Measurements from ENCODE around the gene PRKAG2. TPM values are rescaled to one million over a fixed set of nuclear protein-coding genes. Genes with fewer than 3 reads are reported as not detected.

The PRKAG2 gene
- total RNA-seq, 1 donor from 2014 or later: 4.7 TPM

DNA sequence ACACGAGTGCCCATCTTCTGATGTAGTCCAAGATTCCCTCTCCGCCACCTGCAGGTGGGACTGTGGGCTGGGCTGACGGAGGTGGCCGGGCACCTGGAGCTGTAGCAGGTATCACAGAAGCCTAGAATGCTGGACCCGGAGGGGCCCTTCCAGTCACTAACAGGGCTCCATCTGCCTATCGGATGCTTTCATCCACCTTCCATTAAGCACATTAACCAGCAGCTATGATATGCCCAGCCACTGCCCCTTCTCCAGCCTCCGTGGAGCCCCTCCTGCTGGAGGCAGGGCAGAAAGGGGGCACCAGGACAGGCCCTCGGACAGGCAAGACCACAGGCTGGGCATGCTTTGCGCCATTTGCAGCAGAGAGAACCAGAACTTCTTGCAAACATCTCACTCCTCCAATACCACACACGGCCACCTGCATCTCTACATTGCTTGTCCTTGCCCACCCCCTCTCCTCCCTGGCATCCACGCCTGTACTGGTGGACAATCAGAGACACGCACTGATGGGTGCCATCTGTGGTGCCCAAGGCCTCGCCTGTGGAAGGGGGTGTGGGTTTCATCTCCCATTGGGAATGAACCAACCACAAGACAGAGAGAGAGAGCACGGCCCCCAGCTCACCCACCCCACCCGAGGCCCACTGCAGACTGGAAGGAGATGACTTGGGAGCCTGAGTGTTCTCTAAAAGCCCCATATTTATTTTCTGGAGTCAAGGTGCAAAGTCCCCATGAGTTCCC is 16.8 kb downstream of the PRKAG2 start:
- H3K9me3 ChIP-seq (ENCODE audit: control insufficient read depth in 3 of 3, low read length in 3 of 3): no peaks in the 10 kb centered on the region
- no peak overlapping the region for H3K27ac ChIP-seq (ENCODE audit: low read depth, low read length)
- H3K4me3 ChIP-seq (ENCODE audit: low read length in 3 of 3): no peak overlapping the region
- peaks cover 0 to 4% (median 0%) of the 10 kb centered on the region in 3 donors for H3K27me3 ChIP-seq (ENCODE audit: control insufficient read depth in 3 of 3, insufficient read depth in 3 of 3, low read length in 3 of 3)
- H3K36me3 ChIP-seq (ENCODE audit: control insufficient read depth in 3 of 3, insufficient read depth in 3 of 3, low read length in 3 of 3): no peaks in the 10 kb centered on the region
- no peak overlapping the region for H3K9ac ChIP-seq (ENCODE audit: low read depth in 1 of 3, low read length in 3 of 3)
- peaks cover 0 to 12% (median 0%) of the 10 kb centered on the region in 3 donors for H3K4me1 ChIP-seq (ENCODE audit: control insufficient read depth in 3 of 3, insufficient read depth in 3 of 3, low read length in 3 of 3)

GRCh38 chr7:151859111-151859947 is 17.6 kb downstream of the PRKAG2 start:
- Histone ChIP-seq H3K9me3 (ENCODE audit: control insufficient read depth in 3 of 3, low read length in 3 of 3) (no peaks in the 10 kb centered on the region), H3K4me1 (ENCODE audit: control insufficient read depth in 3 of 3, insufficient read depth in 3 of 3, low read length in 3 of 3) (peaks cover 2 to 15% (median 3%) of the 10 kb centered on the region in 3 donors), H3K36me3 (ENCODE audit: control insufficient read depth in 3 of 3, insufficient read depth in 3 of 3, low read length in 3 of 3) (no peaks in the 10 kb centered on the region), H3K27me3 (ENCODE audit: control insufficient read depth in 3 of 3, insufficient read depth in 3 of 3, low read length in 3 of 3) (peaks cover 0 to 4% (median 0%) of the 10 kb centered on the region in 3 donors), H3K9ac (ENCODE audit: low read depth in 1 of 3, low read length in 3 of 3) (no peak overlapping the region), H3K27ac (ENCODE audit: low read depth, low read length) (no peak overlapping the region), H3K4me3 (ENCODE audit: low read length in 3 of 3) (no peak overlapping the region)

DNA sequence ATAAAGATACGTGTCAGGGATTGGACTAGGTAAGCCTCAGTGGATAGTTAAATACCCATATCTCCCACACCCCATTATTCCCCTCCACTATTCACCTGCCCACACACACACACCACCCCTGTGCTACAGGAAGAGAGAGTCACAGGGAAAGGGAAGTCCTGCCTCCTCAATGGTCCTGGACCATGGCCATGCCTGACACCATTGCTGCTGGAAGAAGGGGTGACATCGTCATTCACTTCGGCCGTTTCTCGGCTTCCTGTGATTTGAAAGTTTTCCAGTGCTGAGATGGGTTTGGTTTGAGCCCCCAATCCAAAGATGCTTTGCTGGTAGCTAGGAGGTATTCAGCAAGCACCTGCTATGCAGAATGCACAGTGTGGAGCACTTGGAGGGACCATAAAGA is 18.5 kb downstream of the PRKAG2 start:
- H3K9me3 ChIP-seq (ENCODE audit: control insufficient read depth in 3 of 3, low read length in 3 of 3): no peaks in the 10 kb centered on the region
- H3K27me3 ChIP-seq (ENCODE audit: control insufficient read depth in 3 of 3, insufficient read depth in 3 of 3, low read length in 3 of 3): peaks cover 0 to 4% (median 0%) of the 10 kb centered on the region in 3 donors
- H3K27ac ChIP-seq (ENCODE audit: low read depth, low read length): no peak overlapping the region
- H3K9ac ChIP-seq (ENCODE audit: low read depth in 1 of 3, low read length in 3 of 3): no peak overlapping the region
- no peak overlapping the region for H3K4me3 ChIP-seq (ENCODE audit: low read length in 3 of 3)
- no peaks in the 10 kb centered on the region for H3K36me3 ChIP-seq (ENCODE audit: control insufficient read depth in 3 of 3, insufficient read depth in 3 of 3, low read length in 3 of 3)
- peaks cover 2 to 15% (median 6%) of the 10 kb centered on the region in 3 donors for H3K4me1 ChIP-seq (ENCODE audit: control insufficient read depth in 3 of 3, insufficient read depth in 3 of 3, low read length in 3 of 3)

DNA sequence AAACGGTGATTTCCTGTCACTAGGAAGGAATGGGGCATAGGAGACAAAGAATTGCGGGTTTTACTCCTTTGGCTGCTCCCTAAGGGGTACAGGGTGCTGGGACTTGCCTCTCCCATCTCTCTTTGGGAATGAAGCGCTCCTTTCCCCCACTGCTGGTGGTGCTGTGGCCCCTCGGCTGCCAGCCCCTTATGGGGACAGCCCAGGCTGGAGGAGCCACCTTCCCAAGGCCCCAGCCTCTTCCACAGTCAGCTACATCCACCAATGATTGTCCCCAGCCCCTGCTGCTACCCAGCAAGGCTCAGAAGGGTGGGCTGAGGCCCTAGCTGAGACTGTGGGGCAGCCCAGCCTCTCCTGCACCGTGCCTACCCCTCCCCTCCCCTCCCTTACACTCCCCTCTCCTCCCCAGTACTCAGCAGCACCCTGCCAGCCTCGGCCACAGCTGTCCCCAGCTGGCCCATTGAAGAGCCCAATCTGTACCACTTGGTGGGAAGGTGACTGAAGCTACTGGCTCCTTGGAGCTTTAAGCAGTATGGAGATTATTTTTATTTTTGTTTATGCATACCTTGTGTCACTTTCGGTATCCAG is 19.0 kb downstream of the PRKAG2 start:
- no peaks in the 10 kb centered on the region for H3K36me3 ChIP-seq (ENCODE audit: control insufficient read depth in 3 of 3, insufficient read depth in 3 of 3, low read length in 3 of 3)
- no peak overlapping the region for H3K9ac ChIP-seq (ENCODE audit: low read depth in 1 of 3, low read length in 3 of 3)
- peaks cover 2 to 15% (median 6%) of the 10 kb centered on the region in 3 donors for H3K4me1 ChIP-seq (ENCODE audit: control insufficient read depth in 3 of 3, insufficient read depth in 3 of 3, low read length in 3 of 3)
- H3K4me3 ChIP-seq (ENCODE audit: low read length in 3 of 3): no peak overlapping the region
- peaks cover 0 to 4% (median 0%) of the 10 kb centered on the region in 3 donors for H3K27me3 ChIP-seq (ENCODE audit: control insufficient read depth in 3 of 3, insufficient read depth in 3 of 3, low read length in 3 of 3)
- no peak overlapping the region for H3K27ac ChIP-seq (ENCODE audit: low read depth, low read length)
- no peaks in the 10 kb centered on the region for H3K9me3 ChIP-seq (ENCODE audit: control insufficient read depth in 3 of 3, low read length in 3 of 3)

DNA sequence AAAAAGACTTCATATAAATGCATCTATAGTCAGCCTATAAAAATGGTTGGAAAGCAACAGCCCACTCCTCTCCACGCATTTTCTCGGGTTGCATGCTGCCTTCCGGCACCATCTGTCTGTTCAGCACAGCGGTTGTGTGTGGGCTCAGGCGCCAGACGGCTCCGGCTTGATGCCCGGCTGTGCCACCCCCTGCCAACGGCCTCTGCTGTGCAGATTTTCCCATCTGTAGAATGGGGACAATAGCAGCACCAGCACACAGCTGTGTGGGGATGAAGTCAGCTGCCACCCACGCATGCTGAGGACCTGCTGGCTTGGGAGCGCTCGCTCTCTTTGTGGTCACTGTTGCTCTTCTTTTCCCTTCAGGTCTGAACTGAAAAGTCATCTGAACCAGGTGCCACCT is 19.5 kb downstream of the PRKAG2 start:
- no peaks in the 10 kb centered on the region for H3K36me3 ChIP-seq (ENCODE audit: control insufficient read depth in 3 of 3, insufficient read depth in 3 of 3, low read length in 3 of 3)
- no peak overlapping the region for H3K27ac ChIP-seq (ENCODE audit: low read depth, low read length)
- H3K4me1 ChIP-seq (ENCODE audit: control insufficient read depth in 3 of 3, insufficient read depth in 3 of 3, low read length in 3 of 3): peaks cover 2 to 18% (median 6%) of the 10 kb centered on the region in 3 donors
- H3K4me3 ChIP-seq (ENCODE audit: low read length in 3 of 3): no peak overlapping the region
- peaks cover 0 to 4% (median 0%) of the 10 kb centered on the region in 3 donors for H3K27me3 ChIP-seq (ENCODE audit: control insufficient read depth in 3 of 3, insufficient read depth in 3 of 3, low read length in 3 of 3)
- no peaks in the 10 kb centered on the region for H3K9me3 ChIP-seq (ENCODE audit: control insufficient read depth in 3 of 3, low read length in 3 of 3)
- no peak overlapping the region for H3K9ac ChIP-seq (ENCODE audit: low read depth in 1 of 3, low read length in 3 of 3)

- Histone ChIP-seq H3K4me3 (ENCODE audit: low read length in 3 of 3) (no peak overlapping the region), H3K27me3 (ENCODE audit: control insufficient read depth in 3 of 3, insufficient read depth in 3 of 3, low read length in 3 of 3) (peaks cover 0 to 9% (median 3%) of the 10 kb centered on the region in 3 donors), H3K27ac (ENCODE audit: low read depth, low read length) (no peak overlapping the region), H3K36me3 (ENCODE audit: control insufficient read depth in 3 of 3, insufficient read depth in 3 of 3, low read length in 3 of 3) (no peaks in the 10 kb centered on the region), H3K4me1 (ENCODE audit: control insufficient read depth in 3 of 3, insufficient read depth in 3 of 3, low read length in 3 of 3) (peaks cover 2 to 24% (median 9%) of the 10 kb centered on the region in 3 donors), H3K9me3 (ENCODE audit: control insufficient read depth in 3 of 3, low read length in 3 of 3) (no peaks in the 10 kb centered on the region), H3K9ac (ENCODE audit: low read depth in 1 of 3, low read length in 3 of 3) (no peak overlapping the region)
Measured at GRCh38 chr7:151856516-151856915, 20.4 kb downstream of the PRKAG2 start.

DNA sequence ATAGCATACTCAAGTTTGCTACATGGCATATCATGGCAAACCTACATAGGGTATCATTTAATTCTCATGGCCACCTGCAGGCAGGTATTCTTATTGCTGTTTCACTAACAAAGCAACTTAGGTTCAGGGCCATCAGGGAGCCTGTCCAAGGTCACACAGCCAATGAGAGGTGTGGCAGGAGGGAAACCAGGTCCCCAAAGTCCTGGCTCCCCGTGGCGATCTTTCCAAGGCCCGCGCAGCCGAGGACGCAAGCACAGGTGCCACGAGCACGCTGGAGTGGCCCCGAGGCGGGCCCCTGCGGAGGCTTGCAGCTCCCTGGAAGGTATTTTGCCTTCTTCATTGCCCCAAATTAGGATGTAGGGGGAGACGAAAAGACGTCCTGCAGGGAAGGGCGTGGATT is 20.8 kb downstream of the PRKAG2 start:
- H3K9me3 ChIP-seq (ENCODE audit: control insufficient read depth in 3 of 3, low read length in 3 of 3): no peaks in the 10 kb centered on the region
- no peak overlapping the region for H3K4me3 ChIP-seq (ENCODE audit: low read length in 3 of 3)
- no peak overlapping the region for H3K9ac ChIP-seq (ENCODE audit: low read depth in 1 of 3, low read length in 3 of 3)
- no peaks in the 10 kb centered on the region for H3K36me3 ChIP-seq (ENCODE audit: control insufficient read depth in 3 of 3, insufficient read depth in 3 of 3, low read length in 3 of 3)
- peaks cover 2 to 28% (median 10%) of the 10 kb centered on the region in 3 donors for H3K4me1 ChIP-seq (ENCODE audit: control insufficient read depth in 3 of 3, insufficient read depth in 3 of 3, low read length in 3 of 3)
- peaks cover 0 to 9% (median 4%) of the 10 kb centered on the region in 3 donors for H3K27me3 ChIP-seq (ENCODE audit: control insufficient read depth in 3 of 3, insufficient read depth in 3 of 3, low read length in 3 of 3)
- no peak overlapping the region for H3K27ac ChIP-seq (ENCODE audit: low read depth, low read length)

DNA sequence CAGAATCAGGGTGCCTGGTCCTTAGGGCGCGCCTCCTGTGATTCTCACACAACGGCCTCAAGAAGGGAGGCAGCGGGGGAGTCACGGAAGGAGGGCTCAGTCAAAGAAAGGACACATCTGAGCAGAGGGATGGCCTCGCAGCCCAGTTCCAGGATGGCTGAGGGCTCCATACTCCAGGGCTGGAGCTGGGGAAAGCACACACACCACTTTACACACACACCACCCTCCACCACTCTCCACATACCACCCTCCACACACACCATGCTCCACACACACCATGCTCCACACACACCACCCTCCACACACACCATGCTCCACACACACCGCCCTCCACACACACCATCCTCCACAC is 22.2 kb downstream of the PRKAG2 start:
- H3K9me3 ChIP-seq (ENCODE audit: control insufficient read depth in 3 of 3, low read length in 3 of 3): no peaks in the 10 kb centered on the region
- H3K27ac ChIP-seq (ENCODE audit: low read depth, low read length): no peak overlapping the region
- H3K4me3 ChIP-seq (ENCODE audit: low read length in 3 of 3): no peak overlapping the region
- no peak overlapping the region for H3K9ac ChIP-seq (ENCODE audit: low read depth in 1 of 3, low read length in 3 of 3)
- H3K4me1 ChIP-seq (ENCODE audit: control insufficient read depth in 3 of 3, insufficient read depth in 3 of 3, low read length in 3 of 3): peaks cover 5 to 41% (median 16%) of the 10 kb centered on the region in 3 donors
- H3K27me3 ChIP-seq (ENCODE audit: control insufficient read depth in 3 of 3, insufficient read depth in 3 of 3, low read length in 3 of 3): peaks cover 0 to 9% (median 4%) of the 10 kb centered on the region in 3 donors
- no peaks in the 10 kb centered on the region for H3K36me3 ChIP-seq (ENCODE audit: control insufficient read depth in 3 of 3, insufficient read depth in 3 of 3, low read length in 3 of 3)

- Histone ChIP-seq H3K9me3 (ENCODE audit: control insufficient read depth in 3 of 3, low read length in 3 of 3) (no peaks in the 10 kb centered on the region), H3K4me3 (ENCODE audit: low read length in 3 of 3) (no peak overlapping the region), H3K27ac (ENCODE audit: low read depth, low read length) (no peak overlapping the region), H3K36me3 (ENCODE audit: control insufficient read depth in 3 of 3, insufficient read depth in 3 of 3, low read length in 3 of 3) (no peaks in the 10 kb centered on the region), H3K27me3 (ENCODE audit: control insufficient read depth in 3 of 3, insufficient read depth in 3 of 3, low read length in 3 of 3) (peaks cover 0 to 9% (median 4%) of the 10 kb centered on the region in 3 donors), H3K4me1 (ENCODE audit: control insufficient read depth in 3 of 3, insufficient read depth in 3 of 3, low read length in 3 of 3) (peaks cover 5 to 36% (median 16%) of the 10 kb centered on the region in 3 donors), H3K9ac (ENCODE audit: low read depth in 1 of 3, low read length in 3 of 3) (no peak overlapping the region)
Measured at GRCh38 chr7:151853896-151854719, 22.8 kb downstream of the PRKAG2 start.
